ENCODE results near the gene TCF7L2. TPM values are rescaled to one million over a fixed set of nuclear protein-coding genes. Genes with fewer than 3 reads are reported as not detected.

TCF7L2 gene
- total RNA-seq, 1 experiment from 2014 or later, result 45.2 TPM

DNA sequence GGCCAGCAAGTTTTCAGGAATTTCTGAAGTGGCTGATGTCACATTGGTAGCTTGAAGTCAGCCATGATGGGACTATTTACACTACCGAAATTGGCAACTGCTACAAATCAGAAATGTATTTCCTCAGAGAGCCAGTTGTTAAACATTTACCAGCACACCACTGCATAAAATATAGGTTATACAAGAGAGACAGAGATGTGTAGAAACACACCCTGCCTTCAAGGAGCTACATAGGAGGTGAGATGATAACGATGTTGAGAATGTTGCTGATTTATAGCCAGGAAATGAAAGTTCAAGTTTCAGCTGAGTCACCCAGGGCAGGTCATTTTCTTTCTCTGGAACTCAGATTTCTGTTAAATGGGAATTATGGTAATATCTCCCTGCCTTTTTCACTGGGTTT is 46.0 kb upstream of the TCF7L2 start:
- in situ Hi-C loops (cut with HindIII; ENCODE audit: low pct_unique_long_range_greater_than_20kb, low sequenced_read_pairs) (no loop called here), intact Hi-C loops (cut with micrococcal nuclease; ENCODE audit: unreplicated experiment) (no loop called here)
- no peak for DNase-seq (ENCODE audit: low read depth, low spot score)
- POLR2A ChIA-PET, result no interaction called here
- Histone ChIP-seq H3K9me3 (ENCODE audit: control insufficient read depth, insufficient read depth, low read depth, low read length) (no peaks in the 10 kb centered on the region), H3K36me3 (ENCODE audit: control insufficient read depth, insufficient read depth, low read length) (no peaks in the 10 kb centered on the region), H3K4me1 (ENCODE audit: control insufficient read depth, insufficient read depth, low read length) (no peaks in the 10 kb centered on the region), H3K27me3 (ENCODE audit: control insufficient read depth, insufficient read depth, low read length) (no peaks in the 10 kb centered on the region), H3K4me3 (ENCODE audit: low read depth in 2 of 2, low read length in 2 of 2) (no peak overlapping the region), H3K27ac (ENCODE audit: low read length) (no peak overlapping the region)
- BruUV-seq (replicated peaks), result no TSS peak
- ATAC-seq, result no peak
- TF ChIP-seq, protein P1, sequence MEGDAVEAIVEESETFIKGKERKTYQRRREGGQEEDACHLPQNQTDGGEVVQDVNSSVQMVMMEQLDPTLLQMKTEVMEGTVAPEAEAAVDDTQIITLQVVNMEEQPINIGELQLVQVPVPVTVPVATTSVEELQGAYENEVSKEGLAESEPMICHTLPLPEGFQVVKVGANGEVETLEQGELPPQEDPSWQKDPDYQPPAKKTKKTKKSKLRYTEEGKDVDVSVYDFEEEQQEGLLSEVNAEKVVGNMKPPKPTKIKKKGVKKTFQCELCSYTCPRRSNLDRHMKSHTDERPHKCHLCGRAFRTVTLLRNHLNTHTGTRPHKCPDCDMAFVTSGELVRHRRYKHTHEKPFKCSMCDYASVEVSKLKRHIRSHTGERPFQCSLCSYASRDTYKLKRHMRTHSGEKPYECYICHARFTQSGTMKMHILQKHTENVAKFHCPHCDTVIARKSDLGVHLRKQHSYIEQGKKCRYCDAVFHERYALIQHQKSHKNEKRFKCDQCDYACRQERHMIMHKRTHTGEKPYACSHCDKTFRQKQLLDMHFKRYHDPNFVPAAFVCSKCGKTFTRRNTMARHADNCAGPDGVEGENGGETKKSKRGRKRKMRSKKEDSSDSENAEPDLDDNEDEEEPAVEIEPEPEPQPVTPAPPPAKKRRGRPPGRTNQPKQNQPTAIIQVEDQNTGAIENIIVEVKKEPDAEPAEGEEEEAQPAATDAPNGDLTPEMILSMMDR (IDR thresholded peaks at IDR 0.05), result no peak
- no peak for TF ChIP-seq SIN3A (IDR thresholded peaks at IDR 0.05; ENCODE audit: borderline replicate concordance, insufficient read depth, low read depth, low read length)
- TF ChIP-seq, protein P2, sequence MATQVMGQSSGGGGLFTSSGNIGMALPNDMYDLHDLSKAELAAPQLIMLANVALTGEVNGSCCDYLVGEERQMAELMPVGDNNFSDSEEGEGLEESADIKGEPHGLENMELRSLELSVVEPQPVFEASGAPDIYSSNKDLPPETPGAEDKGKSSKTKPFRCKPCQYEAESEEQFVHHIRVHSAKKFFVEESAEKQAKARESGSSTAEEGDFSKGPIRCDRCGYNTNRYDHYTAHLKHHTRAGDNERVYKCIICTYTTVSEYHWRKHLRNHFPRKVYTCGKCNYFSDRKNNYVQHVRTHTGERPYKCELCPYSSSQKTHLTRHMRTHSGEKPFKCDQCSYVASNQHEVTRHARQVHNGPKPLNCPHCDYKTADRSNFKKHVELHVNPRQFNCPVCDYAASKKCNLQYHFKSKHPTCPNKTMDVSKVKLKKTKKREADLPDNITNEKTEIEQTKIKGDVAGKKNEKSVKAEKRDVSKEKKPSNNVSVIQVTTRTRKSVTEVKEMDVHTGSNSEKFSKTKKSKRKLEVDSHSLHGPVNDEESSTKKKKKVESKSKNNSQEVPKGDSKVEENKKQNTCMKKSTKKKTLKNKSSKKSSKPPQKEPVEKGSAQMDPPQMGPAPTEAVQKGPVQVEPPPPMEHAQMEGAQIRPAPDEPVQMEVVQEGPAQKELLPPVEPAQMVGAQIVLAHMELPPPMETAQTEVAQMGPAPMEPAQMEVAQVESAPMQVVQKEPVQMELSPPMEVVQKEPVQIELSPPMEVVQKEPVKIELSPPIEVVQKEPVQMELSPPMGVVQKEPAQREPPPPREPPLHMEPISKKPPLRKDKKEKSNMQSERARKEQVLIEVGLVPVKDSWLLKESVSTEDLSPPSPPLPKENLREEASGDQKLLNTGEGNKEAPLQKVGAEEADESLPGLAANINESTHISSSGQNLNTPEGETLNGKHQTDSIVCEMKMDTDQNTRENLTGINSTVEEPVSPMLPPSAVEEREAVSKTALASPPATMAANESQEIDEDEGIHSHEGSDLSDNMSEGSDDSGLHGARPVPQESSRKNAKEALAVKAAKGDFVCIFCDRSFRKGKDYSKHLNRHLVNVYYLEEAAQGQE (IDR thresholded peaks at IDR 0.05; ENCODE audit: insufficient read depth in 1 of 2, low read depth in 2 of 2, low read length in 1 of 2), result no peak
- no peak for TF ChIP-seq POLR2AphosphoS5 (IDR thresholded peaks at IDR 0.05; ENCODE audit: low read depth, low read length)
- no peak for TF ChIP-seq TCF7L2 (IDR thresholded peaks at IDR 0.05; ENCODE audit: low read depth, low read length)
- CTCF ChIA-PET, result no interaction called here

DNA sequence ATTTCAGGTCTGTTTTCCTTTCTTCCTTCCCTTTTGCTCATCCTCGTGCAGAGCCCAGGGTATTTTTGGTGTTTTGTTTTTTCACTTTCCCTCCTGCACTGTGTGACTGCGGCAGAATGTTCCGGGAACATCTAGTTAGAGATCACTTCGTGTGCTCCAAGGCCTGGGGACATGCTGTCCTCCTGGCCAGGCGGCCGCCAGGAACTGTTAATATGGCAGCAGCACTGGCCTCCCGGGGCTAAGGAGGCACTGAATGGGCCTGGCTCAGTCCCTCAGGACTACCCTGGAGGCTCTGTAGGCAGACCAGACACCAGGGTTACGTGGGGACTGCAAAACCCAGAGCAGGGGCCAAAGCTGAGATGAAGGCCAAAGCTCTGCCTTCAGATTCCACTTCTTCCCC is 43.1 kb upstream of the TCF7L2 start:
- Histone ChIP-seq H3K36me3 (ENCODE audit: control insufficient read depth, insufficient read depth, low read length) (no peaks in the 10 kb centered on the region), H3K27ac (ENCODE audit: low read length) (no peak overlapping the region), H3K9me3 (ENCODE audit: control insufficient read depth, insufficient read depth, low read depth, low read length) (no peaks in the 10 kb centered on the region), H3K4me1 (ENCODE audit: control insufficient read depth, insufficient read depth, low read length) (no peaks in the 10 kb centered on the region), H3K27me3 (ENCODE audit: control insufficient read depth, insufficient read depth, low read length) (no peaks in the 10 kb centered on the region), H3K4me3 (ENCODE audit: low read depth in 2 of 2, low read length in 2 of 2) (no peak overlapping the region)
- in situ Hi-C loops (cut with HindIII; ENCODE audit: low pct_unique_long_range_greater_than_20kb, low sequenced_read_pairs), result no loop called here
- intact Hi-C loops (cut with micrococcal nuclease; ENCODE audit: unreplicated experiment), result no loop called here
- TF ChIP-seq POLR2AphosphoS5 (IDR thresholded peaks at IDR 0.05; ENCODE audit: low read depth, low read length) (no peak), TCF7L2 (IDR thresholded peaks at IDR 0.05; ENCODE audit: low read depth, low read length) (no peak), SIN3A (IDR thresholded peaks at IDR 0.05; ENCODE audit: borderline replicate concordance, insufficient read depth, low read depth, low read length) (no peak)
- TF ChIP-seq, protein P1 (IDR thresholded peaks at IDR 0.05), result no peak
- TF ChIP-seq, protein P2 (IDR thresholded peaks at IDR 0.05; ENCODE audit: insufficient read depth in 1 of 2, low read depth in 2 of 2, low read length in 1 of 2), result no peak
- no TSS peak for BruUV-seq (replicated peaks)
- no peak for DNase-seq (ENCODE audit: low read depth, low spot score)
- POLR2A ChIA-PET, result no interaction called here
- CTCF ChIA-PET, result no interaction called here
- ATAC-seq, result no peak
